Ishikawa (cell line): ENCODE results near the gene PLPP7.

ENCODE experiments used
- CEBPB ChIP-seq: IDR thresholded peaks from 2 replicates; pipeline ENCODE4 v1.6.1; 2012
- CREB1 ChIP-seq: IDR thresholded peaks from 2 replicates; pipeline ENCODE4 v1.6.1; 2012; ENCODE audit warnings: low read depth
- EGR1 ChIP-seq: IDR thresholded peaks from 2 replicates; pipeline ENCODE4 v1.6.1; 2012
- EP300 ChIP-seq: IDR thresholded peaks from 2 replicates; pipeline ENCODE4 v1.6.1; 2012; ENCODE audit warnings: borderline replicate concordance
- FOXM1 ChIP-seq: IDR thresholded peaks from 2 replicates; pipeline ENCODE4 v1.6.1; 2012; ENCODE audit warnings: low read depth, borderline replicate concordance
- MAX ChIP-seq: IDR thresholded peaks from 2 replicates; pipeline ENCODE4 v1.6.1; 2012
- NFIC ChIP-seq: IDR thresholded peaks from 2 replicates; pipeline ENCODE4 v1.6.1; 2012
- RAD21 ChIP-seq: IDR thresholded peaks from 2 replicates; pipeline ENCODE4 v1.6.1; 2012; ENCODE audit warnings: low read depth
- REST ChIP-seq: IDR thresholded peaks from 2 replicates; pipeline ENCODE4 v1.6.1; 2012; ENCODE audit warnings: low read depth, mild to moderate bottlenecking
- TAF1 ChIP-seq: IDR thresholded peaks from 2 replicates; pipeline ENCODE4 v1.6.1; 2012; ENCODE audit warnings: low read depth, mild to moderate bottlenecking
- TCF12 ChIP-seq: IDR thresholded peaks from 2 replicates; pipeline ENCODE4 v1.6.1; 2012; ENCODE audit warnings: low read depth
- TEAD4 ChIP-seq: IDR thresholded peaks from 2 replicates; pipeline ENCODE4 v1.6.1; 2012
- USF1 ChIP-seq: IDR thresholded peaks from 2 replicates; pipeline ENCODE4 v1.6.1; 2012
- YY1 ChIP-seq: IDR thresholded peaks from 2 replicates; pipeline ENCODE4 v1.6.1; 2012; ENCODE audit warnings: low read depth
- ZBTB7A ChIP-seq: IDR thresholded peaks from 2 replicates; pipeline ENCODE4 v1.6.1; 2012; ENCODE audit warnings: low read depth

Gene PLPP7

GRCh38 chr9:131262327-131263032 is 27.0 kb upstream of the PLPP7 start:
- TF ChIP-seq YY1 (no peak), USF1 (no peak), CREB1 (no peak), FOXM1 (no peak), NFIC (no peak), TCF12 (no peak), REST (no peak), TAF1 (no peak)

GRCh38 chr9:131263701-131264100 is 25.8 kb upstream of the PLPP7 start:
- TF ChIP-seq YY1 (no peak), EGR1 (no peak), USF1 (no peak), MAX (no peak), FOXM1 (no peak), EP300 (no peak), REST (no peak), CREB1 (no peak), TCF12 (no peak), NFIC (no peak), ZBTB7A (no peak), RAD21 (no peak), TEAD4 (no peak), TAF1 (no peak), CEBPB (no peak)

- no peak for TF ChIP-seq RAD21
- no peak for TF ChIP-seq TCF12
- no peak for TF ChIP-seq CREB1
- no peak for TF ChIP-seq TEAD4
- TF ChIP-seq TAF1, result no peak
- TF ChIP-seq EP300, result no peak
- no peak for TF ChIP-seq YY1
- no peak for TF ChIP-seq USF1
These were observed 25.3 kb upstream of the PLPP7 start for GRCh38 chr9:131264231-131264630.

GRCh38 chr9:131266266-131267229 is 23.0 kb upstream of the PLPP7 start:
- no peak for TF ChIP-seq REST
- TF ChIP-seq CREB1, result no peak
- no peak for TF ChIP-seq YY1
- no peak for TF ChIP-seq EGR1
- TF ChIP-seq TEAD4, result no peak
- TF ChIP-seq NFIC, result no peak
- no peak for TF ChIP-seq FOXM1
- no peak for TF ChIP-seq MAX
- no peak for TF ChIP-seq TAF1
- TF ChIP-seq TCF12, result no peak
- TF ChIP-seq USF1, result no peak
- TF ChIP-seq ZBTB7A, result no peak
- no peak for TF ChIP-seq CEBPB
- TF ChIP-seq EP300, result no peak
- TF ChIP-seq RAD21, result no peak
